Neural progenitor cell (in vitro differentiated cells): ENCODE measurements around the gene ZNF691. TPM values are rescaled to one million over a fixed set of nuclear protein-coding genes. Genes with fewer than 3 reads are reported as not detected.
A peak's percentile ranks its signal among the peaks of the same experiment; 100 is the strongest.

Experiments used
- DNase-seq: peaks from one replicate; pipeline ENCODE4 v3.0.0-alpha.2; 2016; ENCODE audit warnings: low spot score
- H2AFZ ChIP-seq: fragments of 200-600 bp; sonication (generic); replicated peaks from 2 replicates; pipeline ENCODE4 v1.6.1; 2016; ENCODE audit warnings: antibody characterized with exemption
- H3F3A ChIP-seq: fragments of 200-600 bp; sonication (generic); 2 replicates; pipeline ENCODE4 v1.6.1; 2016; ENCODE audit warnings: antibody characterized with exemption, low read depth
- H3K27ac ChIP-seq: fragments of 200-600 bp; sonication (generic); 2 replicates; pipeline ENCODE4 v1.5.1; 2016; ENCODE audit warnings: mild to moderate bottlenecking
- H3K27me3 ChIP-seq: fragments of 200-600 bp; sonication (generic); 2 replicates; pipeline ENCODE4 v1.6.1; 2016; ENCODE audit warnings: mild to moderate bottlenecking, moderate library complexity
- H3K36me3 ChIP-seq: fragments of 200-600 bp; sonication (generic); 2 replicates; pipeline ENCODE4 v1.5.1; 2016
- H3K4me1 ChIP-seq: fragments of 200-600 bp; sonication (generic); 2 replicates; pipeline ENCODE4 v1.6.1; 2016; ENCODE audit warnings: mixed run types
- H3K4me2 ChIP-seq: fragments of 200-600 bp; sonication (generic); 2 replicates; pipeline ENCODE4 v1.6.1; 2016
- H3K4me3 ChIP-seq: fragments of 200-600 bp; sonication (generic); 2 replicates; pipeline ENCODE4 v1.5.1; 2016
- H3K79me2 ChIP-seq: fragments of 200-600 bp; sonication (generic); 2 replicates; pipeline ENCODE4 v1.6.1; 2016; ENCODE audit warnings: low read depth
- H3K9ac ChIP-seq: fragments of 200-600 bp; sonication (generic); 2 replicates; pipeline ENCODE4 v1.6.1; 2016
- H3K9me3 ChIP-seq: fragments of 200-600 bp; sonication (generic); 2 replicates; pipeline ENCODE4 v1.5.1; 2016; ENCODE audit warnings: low read depth
- H4K20me1 ChIP-seq: fragments of 200-600 bp; sonication (generic); 2 replicates; pipeline ENCODE4 v1.6.1; 2016; ENCODE audit warnings: low read depth
- H3K27ac Mint-ChIP-seq: 3 replicates; pipeline ENCODE4 v1.8.0; 2021; ENCODE audit warnings: mixed read lengths
- H3K27me3 Mint-ChIP-seq: 2 replicates; pipeline ENCODE4 v1.8.0; 2022; ENCODE audit warnings: low read depth, mild to moderate bottlenecking, inconsistent platforms, moderate library complexity, mixed read lengths; ENCODE audit not compliant: insufficient read depth
- H3K36me3 Mint-ChIP-seq: 3 replicates; pipeline ENCODE4 v1.8.0; 2021; ENCODE audit warnings: mixed read lengths
- H3K4me1 Mint-ChIP-seq: 3 replicates; pipeline ENCODE4 v1.8.0; 2021; ENCODE audit warnings: mixed read lengths
- H3K4me3 Mint-ChIP-seq: 3 replicates; pipeline ENCODE4 v1.8.0; 2021; ENCODE audit warnings: mild to moderate bottlenecking, moderate library complexity, mixed read lengths
- H3K9me3 Mint-ChIP-seq: 3 replicates; pipeline ENCODE4 v1.8.0; 2020; ENCODE audit warnings: mixed read lengths
- CTCF ChIP-seq: fragments of 200-600 bp; sonication (generic); IDR thresholded peaks from 2 replicates; pipeline ENCODE4 v1.5.1; 2017; ENCODE audit warnings: antibody characterized with exemption, mild to moderate bottlenecking
- EZH2 ChIP-seq: fragments of 200-600 bp; sonication (generic); IDR thresholded peaks from 2 replicates; pipeline ENCODE4 v1.6.1; 2017; ENCODE audit warnings: antibody characterized with exemption, mild to moderate bottlenecking, moderate library complexity
- EZH2phosphoT487 ChIP-seq: fragments of 200-600 bp; sonication (generic); IDR thresholded peaks from 2 replicates; pipeline ENCODE4 v1.6.1; 2017; ENCODE audit warnings: antibody characterized with exemption
- total RNA-seq: library from RNA; depleted of rRNA; stranded (reverse); fragments of >200 nt; gene quantifications from 2 replicates; pipeline ENCODE4 v1.2.3, GENCODE V29; 2015; ENCODE audit warnings: low replicate concordance

Gene ZNF691
- total RNA-seq, 1 donor from 2014 or later: 17.6 TPM

GRCh38 chr1:42887366-42887765 is 41.0 kb downstream of the ZNF691 start:
- DNase-seq: no peak
- H3K9me3 Mint-ChIP-seq: no peaks in the 10 kb centered on the region
- H2AFZ ChIP-seq: no peak overlapping the region
- H3K27ac ChIP-seq: no peak overlapping the region
- peaks cover 6% of the 10 kb centered on the region for H3K27me3 Mint-ChIP-seq
- H3K4me3 ChIP-seq: no peak overlapping the region
- no peak overlapping the region for H3K4me3 Mint-ChIP-seq
- H3K27me3 ChIP-seq: no peaks in the 10 kb centered on the region
- H3K36me3 ChIP-seq: no peaks in the 10 kb centered on the region
- no peaks in the 10 kb centered on the region for H3F3A ChIP-seq
- H3K36me3 Mint-ChIP-seq: no peaks in the 10 kb centered on the region
- H3K9me3 ChIP-seq: no peaks in the 10 kb centered on the region
- no peak for TF ChIP-seq CTCF
- no peak for TF ChIP-seq EZH2phosphoT487
- TF ChIP-seq EZH2: no peak
- H3K79me2 ChIP-seq: no peaks in the 10 kb centered on the region
- peaks cover 5% of the 10 kb centered on the region for H3K4me1 ChIP-seq
- H3K9ac ChIP-seq: no peak overlapping the region
- no peak overlapping the region for H3K27ac Mint-ChIP-seq
- H3K4me1 Mint-ChIP-seq: peaks cover 22% of the 10 kb centered on the region
- H3K4me2 ChIP-seq: no peak overlapping the region
- H4K20me1 ChIP-seq: no peaks in the 10 kb centered on the region

GRCh38 chr1:42888013-42888633 is 41.7 kb downstream of the ZNF691 start:
- H3K4me1 ChIP-seq: peaks cover 5% of the 10 kb centered on the region
- no peaks in the 10 kb centered on the region for H3F3A ChIP-seq
- no peaks in the 10 kb centered on the region for H3K36me3 ChIP-seq
- H2AFZ ChIP-seq: peak overlapping the region; percentile 85
- no peaks in the 10 kb centered on the region for H4K20me1 ChIP-seq
- no peak for DNase-seq
- Mint-ChIP-seq H3K27me3 (peaks cover 6% of the 10 kb centered on the region), H3K4me3 (no peak overlapping the region), H3K27ac (no peak overlapping the region), H3K4me1 (peaks cover 22% of the 10 kb centered on the region), H3K36me3 (no peaks in the 10 kb centered on the region), H3K9me3 (no peaks in the 10 kb centered on the region)
- no peak overlapping the region for H3K4me2 ChIP-seq
- H3K9me3 ChIP-seq: no peaks in the 10 kb centered on the region
- no peak overlapping the region for H3K27ac ChIP-seq
- H3K79me2 ChIP-seq: no peaks in the 10 kb centered on the region
- H3K9ac ChIP-seq: no peak overlapping the region
- H3K27me3 ChIP-seq: no peaks in the 10 kb centered on the region
- no peak overlapping the region for H3K4me3 ChIP-seq
- no peak for TF ChIP-seq EZH2
- TF ChIP-seq EZH2phosphoT487: no peak
- TF ChIP-seq CTCF: no peak

- H3K4me1 Mint-ChIP-seq: peaks cover 22% of the 10 kb centered on the region
- H3K36me3 Mint-ChIP-seq: no peaks in the 10 kb centered on the region
- TF ChIP-seq CTCF (no peak), EZH2phosphoT487 (no peak), EZH2 (no peak)
- Histone ChIP-seq H3K36me3 (no peaks in the 10 kb centered on the region), H3K79me2 (no peaks in the 10 kb centered on the region), H3K4me2 (no peak overlapping the region), H3K27me3 (no peaks in the 10 kb centered on the region), H3K27ac (no peak overlapping the region), H3K4me3 (no peak overlapping the region), H3K9ac (no peak overlapping the region), H3K4me1 (peaks cover 5% of the 10 kb centered on the region), H3F3A (no peaks in the 10 kb centered on the region), H2AFZ (no peak overlapping the region), H3K9me3 (no peaks in the 10 kb centered on the region), H4K20me1 (no peaks in the 10 kb centered on the region)
- DNase-seq: no peak
- H3K9me3 Mint-ChIP-seq: peaks cover under 1% of the 10 kb centered on the region
- H3K27me3 Mint-ChIP-seq: peaks cover 6% of the 10 kb centered on the region
- H3K4me3 Mint-ChIP-seq: no peak overlapping the region
- no peak overlapping the region for H3K27ac Mint-ChIP-seq
Measured at GRCh38 chr1:42889264-42889663, 42.9 kb downstream of the ZNF691 start.
